Activated CD8-positive, alpha-beta T cell treated with anti-CD3 and anti-CD28 coated beads for 36 hours (primary cell): ENCODE results near the gene XCL2. TPM values are rescaled to one million over a fixed set of nuclear protein-coding genes. Genes with fewer than 3 reads are reported as not detected.

Experiments used
- ATAC-seq: fragments of 200-7000 bp; cut with Tn5 transposase; one replicate; pipeline ENCODE4 v1.10.0; 2021; ENCODE audit warnings: mild to moderate bottlenecking, moderate library complexity
- CTCF ChIA-PET: fragments of 350-600 bp; sonication (Branson Sonifier 250); formaldehyde crosslinking; loops from one replicate; lab custom pipeline; 2021; ENCODE audit warnings: antibody characterized with exemption; lab: Charles Lee
- POLR2A ChIA-PET: fragments of 350-600 bp; sonication (Branson Sonifier 250); formaldehyde crosslinking; loops from one replicate; lab custom pipeline; 2021; ENCODE audit warnings: antibody characterized with exemption; lab: Charles Lee
- DNase-seq: peaks from one replicate; pipeline ENCODE4 v3.0.0-alpha.2; 2020
- H3K27ac Mint-ChIP-seq: one replicate; pipeline ENCODE4 v1.8.0; 2021; ENCODE audit warnings: mild to moderate bottlenecking, mixed read lengths
- H3K27me3 Mint-ChIP-seq: one replicate; pipeline ENCODE4 v1.8.0; 2021; ENCODE audit warnings: mixed read lengths
- H3K36me3 Mint-ChIP-seq: one replicate; pipeline ENCODE4 v1.8.0; 2021; ENCODE audit warnings: low read depth, mixed read lengths
- H3K4me1 Mint-ChIP-seq: one replicate; pipeline ENCODE4 v1.8.0; 2021; ENCODE audit warnings: low read depth, mixed read lengths
- H3K4me3 Mint-ChIP-seq: one replicate; pipeline ENCODE4 v1.8.0; 2021; ENCODE audit warnings: mild to moderate bottlenecking, moderate library complexity, mixed read lengths
- H3K9me3 Mint-ChIP-seq: one replicate; pipeline ENCODE4 v1.8.0; 2021; ENCODE audit warnings: mixed read lengths
- CTCF ChIP-seq: fragments of 200-600 bp; IDR thresholded peaks from one replicate; pipeline ENCODE4 v1.8.0; 2022; ENCODE audit warnings: antibody characterized with exemption, mild to moderate bottlenecking
- intact Hi-C: fragments of 100-400 bp; cut with micrococcal nuclease; formaldehyde crosslinking; loops from one replicate; pipeline ENCODE4 v1.10.0; 2022
- total RNA-seq, 2 experiments: library from RNA; stranded (reverse); gene quantifications; one replicate each; pipeline ENCODE4 v1.2.3, GENCODE V29; 2021

Gene XCL2
- total RNA-seq, 2 experiments from 2014 or later, result 188 to 191 TPM

- no peaks in the 10 kb centered on the region for H3K9me3 Mint-ChIP-seq
- POLR2A ChIA-PET, result interaction anchor here (0.8 to 0.9 kb wide), 2 partner anchors 11 kb away, joined by 3 to 4 read pairs; no protein-coding TSS in a partner anchor
- no peak for ATAC-seq
- H3K27me3 Mint-ChIP-seq, result no peaks in the 10 kb centered on the region
- CTCF ChIA-PET, result no interaction called here
- H3K4me1 Mint-ChIP-seq, result peaks cover 88% of the 10 kb centered on the region
- intact Hi-C loops, result no loop called here
- no peak overlapping the region for H3K4me3 Mint-ChIP-seq
- DNase-seq, result no peak
- no peak for TF ChIP-seq CTCF
- peaks cover 2% of the 10 kb centered on the region for H3K36me3 Mint-ChIP-seq
- peak overlapping the region; percentile 97 for H3K27ac Mint-ChIP-seq
Measured at GRCh38 chr1:168509210-168509609, 34.6 kb downstream of the XCL2 start.

GRCh38 chr1:168507828-168508227 is 36.0 kb downstream of the XCL2 start:
- Mint-ChIP-seq H3K9me3 (no peaks in the 10 kb centered on the region), H3K4me1 (peaks cover 84% of the 10 kb centered on the region), H3K27ac (peak overlapping the region; percentile 19), H3K27me3 (no peaks in the 10 kb centered on the region), H3K36me3 (peaks cover 2% of the 10 kb centered on the region), H3K4me3 (no peak overlapping the region)
- POLR2A ChIA-PET, result interaction anchor here (0.8 to 1.9 kb wide), 2 partner anchors 39 to 1123 kb away, joined by 3 to 5 read pairs; no protein-coding TSS in a partner anchor
- no peak for TF ChIP-seq CTCF
- DNase-seq, result no peak
- CTCF ChIA-PET, result no interaction called here
- intact Hi-C loops, result no loop called here
- no peak for ATAC-seq

GRCh38 chr1:168507231-168507630 is 36.6 kb downstream of the XCL2 start:
- no peak overlapping the region for H3K4me3 Mint-ChIP-seq
- peaks cover 2% of the 10 kb centered on the region for H3K36me3 Mint-ChIP-seq
- CTCF ChIA-PET, result interaction anchor here (1.4 kb wide), 1 partner anchor 165 kb away, joined by 3 read pairs; no protein-coding TSS in a partner anchor
- POLR2A ChIA-PET, result interaction anchor here (1.6 to 1.9 kb wide), 2 partner anchors 11 to 39 kb away, joined by 4 to 5 read pairs; no protein-coding TSS in a partner anchor
- intact Hi-C loops, result no loop called here
- peak overlapping the region; percentile 19 for H3K27ac Mint-ChIP-seq
- no peak for ATAC-seq
- DNase-seq, result no peak
- TF ChIP-seq CTCF, result no peak
- H3K27me3 Mint-ChIP-seq, result no peaks in the 10 kb centered on the region
- no peaks in the 10 kb centered on the region for H3K9me3 Mint-ChIP-seq
- H3K4me1 Mint-ChIP-seq, result peaks cover 78% of the 10 kb centered on the region

- H3K36me3 Mint-ChIP-seq, result peaks cover 2% of the 10 kb centered on the region
- intact Hi-C loops, result no loop called here
- CTCF ChIA-PET, result interaction anchor here (0.6 to 1.4 kb wide), 4 partner anchors 29 to 164 kb away, joined by 3 read pairs; no protein-coding TSS in a partner anchor
- H3K27ac Mint-ChIP-seq, result peak overlapping the region; percentile 26
- H3K4me1 Mint-ChIP-seq, result peaks cover 76% of the 10 kb centered on the region
- no peaks in the 10 kb centered on the region for H3K9me3 Mint-ChIP-seq
- no peak overlapping the region for H3K4me3 Mint-ChIP-seq
- DNase-seq (no peak), ATAC-seq (no peak)
- TF ChIP-seq CTCF, result no peak
- POLR2A ChIA-PET, result interaction anchor here (1.6 kb wide), 2 partner anchors 12 to 15 kb away, joined by 4 read pairs; no protein-coding TSS in a partner anchor
- H3K27me3 Mint-ChIP-seq, result no peaks in the 10 kb centered on the region
Measured at GRCh38 chr1:168506204-168506819, 37.5 kb downstream of the XCL2 start.

GRCh38 chr1:168505006-168505405 is 38.8 kb downstream of the XCL2 start:
- TF ChIP-seq CTCF, result no peak
- Mint-ChIP-seq H3K27ac (peak overlapping the region; percentile 14), H3K9me3 (no peaks in the 10 kb centered on the region), H3K27me3 (no peaks in the 10 kb centered on the region), H3K4me1 (peaks cover 72% of the 10 kb centered on the region), H3K4me3 (no peak overlapping the region), H3K36me3 (no peaks in the 10 kb centered on the region)
- ATAC-seq (no peak), DNase-seq (no peak)
- ChIA-PET POLR2A (interaction anchor here (1.6 kb wide), 1 partner anchor 16 kb away, joined by 4 read pairs; no protein-coding TSS in a partner anchor), CTCF (no interaction called here)
- intact Hi-C loops, result no loop called here
